ENCODE measurements around the gene PRRT2. TPM values are rescaled to one million over a fixed set of nuclear protein-coding genes. Genes with fewer than 3 reads are reported as not detected.

Gene PRRT2
- 0.27 and 0.56 TPM in 2 replicates for total RNA-seq

GRCh38 chr16:29811896-29812665 is at the start of gene PRRT2:
Gene PRRT2 (plus strand): TSS chr16:29812193. CDS start chr16:29813055, 862 bp downstream.

GRCh38 chr16:29777576-29778350 is 34.2 kb upstream of the PRRT2 start, which contains the start of gene ZG16:
Gene ZG16 (plus strand): TSS chr16:29778256. CDS start chr16:29779267, 1,011 bp downstream.

GRCh38 chr16:29790183-29790948 is 21.6 kb upstream of the PRRT2 start, which contains the start of gene KIF22:
Gene KIF22 (plus strand): TSS chr16:29790751. CDS start chr16:29790760, 9 bp downstream.

GRCh38 chr16:29806099-29806579 is 5.9 kb upstream of the PRRT2 start, which contains the start of gene MAZ:
Gene MAZ (plus strand): TSS chr16:29806529. CDS start chr16:29806702, 173 bp downstream.

GRCh38 chr16:29815793-29816693 is 4.0 kb downstream of the PRRT2 start, which contains the start of gene PAGR1:
Gene PAGR1 (plus strand): TSS chr16:29816152. CDS start chr16:29816526, 374 bp downstream.

GRCh38 chr16:29820271-29820701 is 8.3 kb downstream of the PRRT2 start, which contains the start of gene MVP:
Gene MVP (plus strand): TSS chr16:29820462. CDS start chr16:29830550, 10,088 bp downstream.

GRCh38 chr16:29862884-29863668 is 51.1 kb downstream of the PRRT2 start, which contains the start of gene CDIPT:
Gene CDIPT (minus strand): TSS chr16:29863226. CDS start chr16:29862857, 369 bp downstream.

Other genes starting within 250 kb of the PRRT2 start
- not detected in 2 replicates for gene SPN, start 148.9 kb upstream of the PRRT2 start, total RNA-seq
- gene QPRT, start 133.0 kb upstream of the PRRT2 start, total RNA-seq, result under 0.01 and 0.19 TPM in 2 replicates
- gene C16orf54, start 66.2 kb upstream of the PRRT2 start, total RNA-seq, result not detected in 2 replicates
- gene ZG16, start 33.9 kb upstream of the PRRT2 start, total RNA-seq, result not detected in 2 replicates
- gene KIF22, start 21.4 kb upstream of the PRRT2 start, total RNA-seq, result 29.6 and 57.5 TPM in 2 replicates
- gene MAZ, start 5.7 kb upstream of the PRRT2 start, total RNA-seq, result 227 and 252 TPM in 2 replicates
- gene PAGR1, start 4.0 kb downstream of the PRRT2 start, total RNA-seq, result 17.2 and 21.5 TPM in 2 replicates
- gene MVP, start 8.3 kb downstream of the PRRT2 start, total RNA-seq, result 250 and 373 TPM in 2 replicates
- gene CDIPT, start 51.0 kb downstream of the PRRT2 start, total RNA-seq, result 56.0 and 67.3 TPM in 2 replicates
- gene SEZ6L2, start 87.4 kb downstream of the PRRT2 start, total RNA-seq, result 1.2 and 3.7 TPM in 2 replicates
- 1.2 and 2.4 TPM in 2 replicates for gene ASPHD1, start 88.3 kb downstream of the PRRT2 start, total RNA-seq
- 4.7 and 5.7 TPM in 2 replicates for gene KCTD13, start 114.0 kb downstream of the PRRT2 start, total RNA-seq
- 61.0 and 61.1 TPM in 2 replicates for gene TMEM219, start 149.9 kb downstream of the PRRT2 start, total RNA-seq
- gene TAOK2, start 161.7 kb downstream of the PRRT2 start, total RNA-seq, result 97.0 TPM in 2 replicates
- 4.9 and 6.4 TPM in 2 replicates for gene HIRIP3, start 183.4 kb downstream of the PRRT2 start, total RNA-seq
- 17.3 and 18.3 TPM in 2 replicates for gene INO80E, start 184.0 kb downstream of the PRRT2 start, total RNA-seq
- gene DOC2A, start 198.8 kb downstream of the PRRT2 start, total RNA-seq, result 0.09 and 0.38 TPM in 2 replicates
- gene C16orf92, start 211.0 kb downstream of the PRRT2 start, total RNA-seq, result not detected in 2 replicates
- 0.09 TPM in 2 replicates for gene TLCD3B, start 219.1 kb downstream of the PRRT2 start, total RNA-seq

Data from endothelial cell of coronary artery (primary cell).